HG03159 (cell line): ENCODE measurements around the gene EVC2.
"Not testable (repeated sequence)": the region's sequence is repeated elsewhere in the genome, so short reads cannot be mapped to it uniquely, and the experiment has no call there.

ENCODE experiments used
- ATAC-seq: cut with Tn5 transposase; IDR thresholded peaks from one replicate; pipeline ENCODE4 v1.9.1; 2021; ENCODE audit warnings: mild to moderate bottlenecking, moderate library complexity; ENCODE audit not compliant: unreplicated experiment

EVC2 gene

DNA sequence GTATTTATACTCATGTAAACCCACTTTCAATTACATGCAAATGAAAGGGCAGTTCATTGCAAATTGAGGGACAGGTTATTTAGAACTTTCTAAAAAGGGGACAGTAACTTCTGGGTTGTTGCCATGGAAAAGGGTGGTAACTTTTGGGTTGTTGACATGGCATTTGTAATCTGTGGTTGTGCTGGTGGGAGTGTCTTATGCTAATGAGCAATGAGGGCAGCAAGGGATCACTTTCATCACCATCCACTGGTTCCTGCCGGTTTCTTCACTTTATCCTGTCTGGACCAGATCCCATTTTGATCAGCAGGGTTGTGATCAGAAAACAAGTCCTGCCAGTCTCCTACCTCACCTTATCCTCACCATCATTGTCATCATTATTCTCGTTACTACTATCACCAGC, 34.6 kb upstream of the EVC2 start:
- ATAC-seq: no peak

DNA sequence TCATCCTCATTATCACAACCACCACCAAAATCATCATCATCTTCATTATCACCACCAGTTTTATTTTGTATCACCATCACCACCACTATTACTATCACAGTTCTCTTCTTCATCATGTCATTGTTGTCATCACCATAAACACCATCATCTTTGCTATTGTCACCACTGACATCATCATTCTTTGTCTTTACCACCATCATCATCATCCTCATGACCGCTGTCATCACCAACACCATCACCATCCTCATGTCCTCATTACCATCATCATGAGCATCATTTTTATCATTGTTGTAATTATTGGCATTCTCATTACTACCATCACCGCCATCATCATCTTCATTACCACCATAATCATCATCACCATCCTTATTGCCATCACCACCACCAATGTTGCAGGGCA, 34.0 kb upstream of the EVC2 start:
- no peak for ATAC-seq

GRCh38 chr4:5738061-5738460, 29.7 kb upstream of the EVC2 start:
- no peak for ATAC-seq

- no peak for ATAC-seq
Observed at GRCh38 chr4:5735463-5735862, 27.1 kb upstream of the EVC2 start.

- ATAC-seq: no peak
Observed at GRCh38 chr4:5734853-5735252, 26.5 kb upstream of the EVC2 start.

DNA sequence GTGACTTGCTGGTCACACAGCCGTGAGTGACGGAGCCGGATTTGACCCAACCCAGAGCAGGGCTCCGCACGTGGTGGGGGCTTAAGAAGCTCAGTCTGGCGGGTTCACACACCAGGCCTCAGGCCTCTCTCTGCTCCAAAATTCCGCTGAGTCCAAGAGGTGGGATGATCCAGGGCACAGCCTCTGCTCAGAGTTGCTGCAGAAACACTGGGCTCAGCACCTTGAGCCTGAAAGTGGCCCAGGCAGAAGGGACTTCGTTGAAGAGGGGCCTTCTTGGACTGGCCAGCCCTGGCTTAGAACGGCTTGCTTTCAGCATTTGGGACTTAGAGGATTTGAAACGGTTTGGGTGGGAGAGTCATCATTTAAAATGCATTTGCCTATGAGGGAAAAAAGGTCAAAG, 23.8 kb upstream of the EVC2 start:
- ATAC-seq: no peak

DNA sequence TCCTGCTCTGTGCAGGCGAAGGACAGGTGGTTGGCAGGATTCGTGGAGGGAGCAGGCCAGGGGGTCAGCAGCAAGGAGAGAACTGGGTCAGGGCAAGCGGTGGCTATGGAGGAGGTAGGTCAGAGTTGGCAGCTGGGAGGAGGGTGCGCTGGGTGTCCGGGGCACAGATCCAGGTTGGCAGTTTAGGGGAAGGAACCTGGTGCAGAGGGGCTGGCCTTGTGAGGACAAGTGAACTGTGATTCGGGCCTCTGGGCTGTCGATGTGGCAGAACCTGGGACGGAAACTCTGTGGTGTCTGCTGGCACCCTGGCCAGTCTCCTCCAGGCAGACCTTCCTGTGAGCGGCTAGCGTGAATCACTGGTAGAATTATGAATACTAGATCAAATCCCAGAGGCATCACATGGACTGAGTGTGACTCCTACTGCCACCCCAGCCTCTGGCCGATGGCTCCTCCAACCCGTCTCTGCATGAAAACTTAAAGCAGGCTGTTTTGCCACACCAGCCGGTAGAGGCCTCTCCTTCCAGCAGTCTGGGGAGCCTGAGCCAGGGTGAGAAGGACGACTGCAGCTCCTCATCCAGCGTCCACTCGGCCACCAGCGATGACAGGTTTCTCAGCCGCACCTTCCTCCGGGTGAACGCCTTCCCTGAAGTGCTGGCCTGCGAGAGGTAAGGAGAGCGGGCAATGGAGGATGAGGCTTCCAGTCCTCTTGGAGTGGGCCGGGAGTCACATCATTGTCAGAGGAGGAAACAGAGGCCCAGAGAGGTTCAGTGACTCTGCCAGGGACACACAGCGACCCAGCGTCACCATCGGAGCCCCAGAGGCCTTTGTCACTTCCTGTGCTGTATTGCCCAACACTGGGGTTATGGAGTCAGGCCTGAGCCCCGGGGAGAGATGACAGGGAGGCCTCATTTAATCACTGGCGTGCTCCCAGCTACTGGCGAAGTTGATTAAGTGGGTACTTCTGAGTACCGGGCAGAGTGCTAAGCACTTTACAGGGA, 22.9 kb upstream of the EVC2 start:
- ATAC-seq: no peak

DNA sequence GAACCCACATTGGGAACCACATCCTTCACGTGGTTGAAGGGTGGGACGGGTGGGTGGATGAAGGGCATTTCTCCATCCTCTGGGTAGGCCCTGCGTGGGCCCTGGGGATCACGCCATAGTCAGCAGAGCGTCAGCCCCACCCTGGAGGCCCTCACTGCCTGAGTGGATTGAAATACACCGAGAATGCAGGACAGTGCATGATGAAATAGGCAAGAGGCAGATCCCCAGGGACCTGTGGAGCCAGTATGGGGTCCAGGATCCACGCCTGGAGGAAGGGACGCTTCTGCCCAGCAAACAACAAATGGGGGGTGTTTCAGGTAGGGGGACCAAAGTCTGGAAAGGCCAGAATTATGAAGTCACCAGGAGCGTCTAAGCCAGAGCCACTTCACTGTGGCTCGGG, 22.1 kb upstream of the EVC2 start:
- no peak for ATAC-seq

DNA sequence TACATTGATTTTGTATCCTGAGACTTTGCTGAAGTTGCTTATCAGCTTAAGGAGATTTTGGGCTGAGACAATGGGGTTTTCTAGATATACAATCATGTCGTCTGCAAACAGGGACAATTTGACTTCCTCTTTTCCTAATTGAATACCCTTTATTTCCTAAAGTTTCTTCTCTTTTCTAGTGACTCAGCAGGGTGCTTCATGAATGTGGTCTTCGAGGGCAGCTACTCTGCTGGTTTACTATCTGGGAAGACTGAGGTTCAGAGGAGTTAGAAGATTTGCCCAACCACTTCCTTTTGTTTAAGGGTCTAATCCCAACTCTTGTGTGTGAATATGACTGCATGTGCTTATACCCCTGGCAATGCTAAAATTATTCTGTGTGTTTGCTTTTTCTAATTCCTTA, 20.1 kb upstream of the EVC2 start:
- ATAC-seq: not testable (repeated sequence)

- no peak for ATAC-seq
Observed at GRCh38 chr4:5724377-5724776, 16.0 kb upstream of the EVC2 start.

GRCh38 chr4:5722328-5722727, 14.0 kb upstream of the EVC2 start:
- ATAC-seq: no peak

- ATAC-seq: no peak
Observed at GRCh38 chr4:5721923-5722322, 13.6 kb upstream of the EVC2 start.

DNA sequence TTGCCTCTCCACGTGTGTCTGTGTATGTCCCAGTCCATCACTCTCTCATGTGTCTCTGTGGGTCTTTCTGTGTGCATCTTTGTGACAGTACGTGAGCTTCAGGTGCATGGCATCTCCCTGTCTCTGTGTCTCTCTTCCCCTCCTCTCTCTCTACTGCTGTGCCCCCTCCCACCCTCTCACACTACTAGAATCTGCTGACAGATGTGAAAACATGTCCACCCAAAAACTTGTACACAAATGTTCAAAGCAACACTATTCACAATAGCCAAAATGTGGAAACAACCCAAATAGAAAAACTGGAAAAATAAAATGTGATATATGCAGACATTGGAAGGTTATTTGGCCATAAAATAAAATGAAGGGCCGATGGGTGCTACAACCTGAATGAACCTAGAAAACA, 12.6 kb upstream of the EVC2 start:
- no peak for ATAC-seq

- no peak for ATAC-seq
Observed at GRCh38 chr4:5720157-5720850, 11.9 kb upstream of the EVC2 start.

DNA sequence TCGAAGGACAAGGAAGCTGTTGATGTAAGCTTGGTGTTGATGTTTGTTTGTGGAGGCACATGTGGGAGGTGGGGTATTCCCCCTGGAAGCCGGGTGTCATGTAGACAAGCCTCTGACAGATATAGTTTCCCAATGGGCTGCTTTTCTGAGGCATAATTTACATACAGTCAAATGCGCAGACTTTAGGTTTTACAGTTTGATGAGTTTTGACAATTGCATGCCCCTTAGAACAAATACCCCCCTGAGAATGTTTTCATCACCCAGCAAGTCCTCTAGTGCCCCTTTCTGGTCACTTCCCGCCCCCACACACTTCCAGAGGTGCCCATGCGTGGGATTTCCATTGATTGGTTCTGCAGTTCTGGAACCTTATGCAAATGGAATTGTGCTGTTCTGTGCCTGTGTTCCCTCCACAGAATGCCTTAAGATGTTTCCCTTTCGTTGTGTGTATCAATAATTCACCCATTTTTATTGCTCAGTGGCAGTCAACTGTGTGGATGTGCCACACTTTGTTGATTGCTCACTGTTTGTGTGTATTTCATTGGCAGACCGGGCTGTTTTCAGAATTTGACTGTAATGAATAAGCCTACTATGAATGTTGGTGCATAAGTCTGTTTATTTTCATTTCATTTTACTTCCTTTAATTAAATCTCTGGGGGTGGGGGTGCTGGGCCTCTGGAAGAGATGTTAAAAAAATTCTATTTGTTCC, 11.1 kb upstream of the EVC2 start:
- no peak for ATAC-seq

DNA sequence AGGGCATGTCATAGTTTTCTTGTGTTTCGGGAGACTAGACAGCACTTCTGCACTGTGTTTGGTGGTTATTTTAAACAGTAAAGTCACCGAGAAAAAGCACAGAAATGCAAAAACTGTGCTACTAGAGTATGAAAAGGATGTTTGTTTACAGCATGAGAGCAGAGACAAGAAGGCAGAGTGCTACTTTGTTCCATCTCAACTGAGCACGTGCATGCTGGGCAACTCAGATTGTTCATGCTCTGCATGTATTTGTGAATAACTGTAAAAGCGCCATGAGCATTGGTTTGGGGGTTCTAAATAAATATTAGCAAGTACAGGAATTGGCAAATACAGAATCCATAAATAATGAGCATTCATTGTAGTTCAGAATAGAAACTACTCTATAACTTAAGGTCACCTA, 10.1 kb upstream of the EVC2 start:
- ATAC-seq: no peak

GRCh38 chr4:5717449-5718158, 9.2 kb upstream of the EVC2 start:
- no peak for ATAC-seq

DNA sequence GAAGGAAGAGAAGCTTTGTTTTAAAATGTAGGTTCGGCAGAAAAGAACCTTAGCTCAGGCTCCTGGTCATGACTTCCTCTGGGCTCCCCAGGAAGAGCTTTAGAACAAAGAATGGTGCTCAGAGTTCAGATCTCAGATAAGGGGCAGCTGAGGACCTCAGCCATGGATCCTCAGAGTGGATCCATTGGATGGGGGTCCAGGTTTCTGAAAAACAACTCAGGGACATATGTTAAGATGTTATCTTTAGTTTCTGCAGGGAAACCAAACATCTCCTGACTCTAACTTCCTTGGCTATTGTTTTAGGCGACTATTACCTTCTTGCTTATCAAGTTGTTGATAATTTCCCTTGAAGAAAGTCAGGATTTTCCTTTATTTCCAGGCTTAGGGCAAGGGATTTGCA, 8.0 kb upstream of the EVC2 start:
- ATAC-seq: no peak

DNA sequence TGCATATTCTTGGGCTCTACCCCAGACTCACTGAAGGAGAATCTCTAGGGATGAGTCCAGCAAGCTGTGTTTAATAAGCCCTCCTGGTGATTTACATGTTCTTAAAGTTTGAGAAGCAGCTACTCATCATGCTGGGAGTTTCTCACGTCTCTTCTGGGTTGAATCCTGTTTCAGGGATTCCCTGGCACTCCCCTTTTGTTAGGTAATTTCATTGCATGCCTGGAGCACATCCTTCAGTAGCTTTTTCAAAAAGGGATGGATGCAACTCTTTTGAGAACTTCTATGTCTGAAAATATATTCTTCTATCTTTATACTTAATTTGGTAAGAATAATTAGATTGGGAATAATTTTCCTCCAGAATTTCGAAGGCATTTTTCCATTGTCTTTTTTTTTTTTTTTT, 7.0 kb upstream of the EVC2 start:
- ATAC-seq: no peak

DNA sequence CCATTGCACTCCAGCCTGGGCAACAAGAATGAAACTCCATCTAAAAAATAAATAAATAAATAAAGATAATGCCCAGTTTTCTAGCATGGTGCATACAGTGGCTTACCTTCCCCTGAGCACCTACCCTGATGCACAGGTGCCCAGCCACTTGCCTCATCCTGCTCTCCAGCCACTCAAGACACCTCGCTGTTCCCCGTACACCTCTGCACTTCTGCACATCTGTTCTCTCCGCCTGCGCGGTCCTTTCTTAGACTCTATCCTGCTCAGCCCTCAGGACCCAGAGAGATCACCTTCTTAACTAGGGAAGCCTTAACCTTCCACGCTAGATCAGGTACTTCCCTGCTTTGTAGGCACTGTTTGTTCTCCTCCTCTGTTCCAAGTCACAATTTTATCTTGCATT, 5.5 kb upstream of the EVC2 start:
- no peak for ATAC-seq

- no peak for ATAC-seq
Observed at GRCh38 chr4:5712931-5713330, 4.6 kb upstream of the EVC2 start.
